Measurements from ENCODE around the gene BRD3OS. TPM values are rescaled to one million over a fixed set of nuclear protein-coding genes. Genes with fewer than 3 reads are reported as not detected.

The BRD3OS gene
- total RNA-seq = 10.0 and 12.4 TPM in 2 replicates
- 19.4 and 29.5 TPM in 2 replicates for polyA plus RNA-seq
- 19.1 and 20.9 TPM in 2 replicates for polyA plus RNA-seq (2012)
- 18.0 and 24.2 TPM in 2 replicates for polyA minus RNA-seq (ENCODE audit: low replicate concordance)

- Histone ChIP-seq H3K27ac (ENCODE audit: insufficient read depth, low read length) (peak within 1 kb of the TSS; percentile 59), H3K36me3 (ENCODE audit: control insufficient read depth, insufficient read depth, low read length) (peaks cover 2% of the 10 kb centered on the region), H3K4me2 (ENCODE audit: extremely low read depth, insufficient read depth, low read length) (peak within 1 kb of the TSS; percentile 70), H3K4me3 (replicated peaks in 1 of 4; ENCODE audit: control extremely low read depth in 1 of 4, insufficient read depth in 1 of 4, low read depth in 3 of 4, low read length in 4 of 4) (peak within 1 kb of the TSS; percentile 70 to 77 (median 74)), H3K4me1 (ENCODE audit: control insufficient read depth, extremely low read depth, insufficient read depth, low read length) (no peaks in the 10 kb centered on the region), H3K9me3 (ENCODE audit: control insufficient read depth, insufficient read depth, low read depth, low read length) (no peaks in the 10 kb centered on the region), H2AFZ (ENCODE audit: low read length) (peak within 1 kb of the TSS; percentile 83), H3K79me2 (ENCODE audit: control insufficient read depth, insufficient read depth, low read length) (no peaks in the 10 kb centered on the region), H3K27me3 (ENCODE audit: control insufficient read depth, insufficient read depth, low read length) (no peaks in the 10 kb centered on the region), H4K20me1 (ENCODE audit: control insufficient read depth, extremely low read depth, insufficient read depth, low read length) (no peaks in the 10 kb centered on the region), H3K9ac (ENCODE audit: insufficient read depth, low read length) (peak within 1 kb of the TSS; percentile 55)
- no peak for TF ChIP-seq EZH2 (IDR thresholded peaks at IDR 0.05; ENCODE audit: low read length, missing control alignments)
- no peak for TF ChIP-seq CTCF (conservative IDR thresholded peaks at IDR 0.05 in 1 of 2, IDR thresholded peaks at IDR 0.05 in 1 of 2; ENCODE audit: low read depth in 1 of 2, low read length in 2 of 2)
- peak; percentile 99 to 100 for DNase-seq (ENCODE audit: low read depth in 2 of 2)
Observed at GRCh38 chr9:134024828-134025605, at the start of gene BRD3OS. BRD3OS (plus strand) TSS chr9:134025481; CDS start chr9:134026748, 1,267 bp downstream.

GRCh38 chr9:133975511-133975910 lies 49.8 kb upstream of the BRD3OS start:
- TF ChIP-seq CTCF (conservative IDR thresholded peaks at IDR 0.05 in 1 of 2, IDR thresholded peaks at IDR 0.05 in 1 of 2; ENCODE audit: low read depth in 1 of 2, low read length in 2 of 2) (no peak), EZH2 (IDR thresholded peaks at IDR 0.05; ENCODE audit: low read length, missing control alignments) (no peak)
- Histone ChIP-seq H3K9me3 (ENCODE audit: control insufficient read depth, insufficient read depth, low read depth, low read length) (no peaks in the 10 kb centered on the region), H2AFZ (ENCODE audit: low read length) (no peak overlapping the region), H3K9ac (ENCODE audit: insufficient read depth, low read length) (no peak overlapping the region), H3K4me3 (replicated peaks in 1 of 4; ENCODE audit: control extremely low read depth in 1 of 4, insufficient read depth in 1 of 4, low read depth in 3 of 4, low read length in 4 of 4) (no peak overlapping the region), H3K27me3 (ENCODE audit: control insufficient read depth, insufficient read depth, low read length) (no peaks in the 10 kb centered on the region), H3K79me2 (ENCODE audit: control insufficient read depth, insufficient read depth, low read length) (peaks cover 90% of the 10 kb centered on the region), H3K4me1 (ENCODE audit: control insufficient read depth, extremely low read depth, insufficient read depth, low read length) (peaks cover 12% of the 10 kb centered on the region), H4K20me1 (ENCODE audit: control insufficient read depth, extremely low read depth, insufficient read depth, low read length) (no peaks in the 10 kb centered on the region), H3K27ac (ENCODE audit: insufficient read depth, low read length) (no peak overlapping the region), H3K36me3 (ENCODE audit: control insufficient read depth, insufficient read depth, low read length) (peaks cover 3% of the 10 kb centered on the region), H3K4me2 (ENCODE audit: extremely low read depth, insufficient read depth, low read length) (no peak overlapping the region)
- DNase-seq (ENCODE audit: low read depth in 2 of 2) = no peak

GRCh38 chr9:133976191-133976861 lies 49.0 kb upstream of the BRD3OS start:
- H3K79me2 ChIP-seq (ENCODE audit: control insufficient read depth, insufficient read depth, low read length) = peaks cover 91% of the 10 kb centered on the region
- no peak for DNase-seq (ENCODE audit: low read depth in 2 of 2)
- no peak for TF ChIP-seq CTCF (conservative IDR thresholded peaks at IDR 0.05 in 1 of 2, IDR thresholded peaks at IDR 0.05 in 1 of 2; ENCODE audit: low read depth in 1 of 2, low read length in 2 of 2)
- TF ChIP-seq EZH2 (IDR thresholded peaks at IDR 0.05; ENCODE audit: low read length, missing control alignments) = no peak
- no peak overlapping the region for H3K27ac ChIP-seq (ENCODE audit: insufficient read depth, low read length)
- peaks cover 3% of the 10 kb centered on the region for H3K36me3 ChIP-seq (ENCODE audit: control insufficient read depth, insufficient read depth, low read length)
- no peaks in the 10 kb centered on the region for H4K20me1 ChIP-seq (ENCODE audit: control insufficient read depth, extremely low read depth, insufficient read depth, low read length)
- no peaks in the 10 kb centered on the region for H3K27me3 ChIP-seq (ENCODE audit: control insufficient read depth, insufficient read depth, low read length)
- no peak overlapping the region for H3K4me3 ChIP-seq (replicated peaks in 1 of 4; ENCODE audit: control extremely low read depth in 1 of 4, insufficient read depth in 1 of 4, low read depth in 3 of 4, low read length in 4 of 4)
- H3K9ac ChIP-seq (ENCODE audit: insufficient read depth, low read length) = no peak overlapping the region
- no peaks in the 10 kb centered on the region for H3K9me3 ChIP-seq (ENCODE audit: control insufficient read depth, insufficient read depth, low read depth, low read length)
- peaks cover 11% of the 10 kb centered on the region for H3K4me1 ChIP-seq (ENCODE audit: control insufficient read depth, extremely low read depth, insufficient read depth, low read length)
- no peak overlapping the region for H3K4me2 ChIP-seq (ENCODE audit: extremely low read depth, insufficient read depth, low read length)
- H2AFZ ChIP-seq (ENCODE audit: low read length) = no peak overlapping the region
